ENCODE measurements around the gene ODF2L.

ODF2L gene, protein sequence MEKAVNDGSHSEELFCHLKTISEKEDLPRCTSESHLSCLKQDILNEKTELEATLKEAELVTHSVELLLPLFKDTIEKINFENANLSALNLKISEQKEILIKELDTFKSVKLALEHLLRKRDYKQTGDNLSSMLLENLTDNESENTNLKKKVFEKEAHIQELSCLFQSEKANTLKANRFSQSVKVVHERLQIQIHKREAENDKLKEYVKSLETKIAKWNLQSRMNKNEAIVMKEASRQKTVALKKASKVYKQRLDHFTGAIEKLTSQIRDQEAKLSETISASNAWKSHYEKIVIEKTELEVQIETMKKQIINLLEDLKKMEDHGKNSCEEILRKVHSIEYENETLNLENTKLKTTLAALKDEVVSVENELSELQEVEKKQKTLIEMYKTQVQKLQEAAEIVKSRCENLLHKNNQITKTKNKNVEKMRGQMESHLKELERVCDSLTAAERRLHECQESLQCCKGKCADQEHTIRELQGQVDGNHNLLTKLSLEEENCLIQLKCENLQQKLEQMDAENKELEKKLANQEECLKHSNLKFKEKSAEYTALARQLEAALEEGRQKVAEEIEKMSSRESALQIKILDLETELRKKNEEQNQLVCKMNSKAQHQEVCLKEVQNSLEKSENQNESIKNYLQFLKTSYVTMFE

DNA sequence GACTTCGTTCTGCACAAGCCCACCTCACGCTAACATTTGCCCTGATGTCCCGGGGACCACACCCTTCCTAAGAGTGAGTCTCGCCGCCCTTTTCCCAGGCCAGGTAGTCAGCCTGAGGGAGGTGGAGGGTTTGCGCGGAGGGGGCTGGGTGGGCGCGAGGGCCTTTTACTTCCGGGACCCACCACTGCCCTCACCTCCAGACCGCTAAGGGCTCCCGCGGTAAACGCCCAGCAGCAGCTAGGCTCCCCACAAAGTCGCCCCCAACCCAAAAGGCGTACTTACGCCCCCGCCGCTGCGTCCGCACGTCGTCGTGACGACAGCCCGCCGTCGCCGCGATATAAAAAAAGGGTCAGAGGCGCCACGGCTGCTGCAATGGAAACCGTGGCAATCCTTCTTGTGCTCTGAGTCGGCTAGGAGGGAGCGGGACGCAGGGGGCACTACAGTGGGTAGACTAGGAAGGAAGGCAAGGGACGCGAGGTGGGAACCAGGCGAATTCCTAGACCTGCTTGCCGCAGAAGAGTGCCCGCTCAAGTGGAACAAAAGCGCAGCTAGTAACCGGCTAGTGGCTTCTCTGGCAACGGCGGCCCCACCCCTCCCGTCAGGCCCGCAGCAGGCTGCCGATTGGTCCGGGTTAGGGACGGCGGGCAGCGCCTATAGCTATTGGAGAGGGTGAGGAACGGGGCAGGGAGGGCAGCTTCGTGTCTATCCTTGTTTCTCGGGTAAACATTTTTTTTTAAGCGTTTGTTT, at the start of gene ODF2L:
ODF2L (minus strand) TSS at position 573 of the 747 bp plus-strand sequence. CDS start 9,296 bp downstream, outside the sequence.
- peak; percentile 86 to 91 for DNase-seq (ENCODE audit: low read depth in 2 of 2)
- peak within 1 kb of the TSS; percentile 76 to 96 for H3K4me3 ChIP-seq (replicated peaks in 1 of 2; ENCODE audit: low read depth in 2 of 2, low read length in 2 of 2)
- TF ChIP-seq, protein P1, sequence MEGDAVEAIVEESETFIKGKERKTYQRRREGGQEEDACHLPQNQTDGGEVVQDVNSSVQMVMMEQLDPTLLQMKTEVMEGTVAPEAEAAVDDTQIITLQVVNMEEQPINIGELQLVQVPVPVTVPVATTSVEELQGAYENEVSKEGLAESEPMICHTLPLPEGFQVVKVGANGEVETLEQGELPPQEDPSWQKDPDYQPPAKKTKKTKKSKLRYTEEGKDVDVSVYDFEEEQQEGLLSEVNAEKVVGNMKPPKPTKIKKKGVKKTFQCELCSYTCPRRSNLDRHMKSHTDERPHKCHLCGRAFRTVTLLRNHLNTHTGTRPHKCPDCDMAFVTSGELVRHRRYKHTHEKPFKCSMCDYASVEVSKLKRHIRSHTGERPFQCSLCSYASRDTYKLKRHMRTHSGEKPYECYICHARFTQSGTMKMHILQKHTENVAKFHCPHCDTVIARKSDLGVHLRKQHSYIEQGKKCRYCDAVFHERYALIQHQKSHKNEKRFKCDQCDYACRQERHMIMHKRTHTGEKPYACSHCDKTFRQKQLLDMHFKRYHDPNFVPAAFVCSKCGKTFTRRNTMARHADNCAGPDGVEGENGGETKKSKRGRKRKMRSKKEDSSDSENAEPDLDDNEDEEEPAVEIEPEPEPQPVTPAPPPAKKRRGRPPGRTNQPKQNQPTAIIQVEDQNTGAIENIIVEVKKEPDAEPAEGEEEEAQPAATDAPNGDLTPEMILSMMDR (IDR thresholded peaks at IDR 0.05; ENCODE audit: low read depth, low read length) = no peak

DNA sequence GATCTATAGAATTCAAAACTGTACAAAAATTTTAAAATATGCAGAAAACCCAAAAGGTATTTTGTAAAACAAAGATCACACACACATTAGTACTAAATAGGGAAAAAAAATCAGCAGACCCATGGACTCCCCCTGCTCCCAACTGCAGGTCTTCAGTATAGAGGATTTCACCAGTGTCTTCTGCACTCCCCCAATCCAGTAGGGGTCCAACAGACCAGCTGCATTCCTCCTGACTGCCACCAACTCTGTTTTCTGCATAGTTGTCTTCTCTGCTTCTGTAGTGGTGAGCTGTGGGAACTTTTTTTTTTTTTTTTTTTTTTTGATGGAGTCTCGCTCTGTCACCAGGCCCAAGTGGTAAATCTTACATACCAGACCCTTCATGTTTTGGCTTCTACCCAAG, 49.8 kb upstream of the ODF2L start:
- no peak overlapping the region for H3K4me3 ChIP-seq (replicated peaks in 1 of 2; ENCODE audit: low read depth in 2 of 2, low read length in 2 of 2)
- TF ChIP-seq, protein P1 (IDR thresholded peaks at IDR 0.05; ENCODE audit: low read depth, low read length) = no peak
- no peak for DNase-seq (ENCODE audit: low read depth in 2 of 2)

DNA sequence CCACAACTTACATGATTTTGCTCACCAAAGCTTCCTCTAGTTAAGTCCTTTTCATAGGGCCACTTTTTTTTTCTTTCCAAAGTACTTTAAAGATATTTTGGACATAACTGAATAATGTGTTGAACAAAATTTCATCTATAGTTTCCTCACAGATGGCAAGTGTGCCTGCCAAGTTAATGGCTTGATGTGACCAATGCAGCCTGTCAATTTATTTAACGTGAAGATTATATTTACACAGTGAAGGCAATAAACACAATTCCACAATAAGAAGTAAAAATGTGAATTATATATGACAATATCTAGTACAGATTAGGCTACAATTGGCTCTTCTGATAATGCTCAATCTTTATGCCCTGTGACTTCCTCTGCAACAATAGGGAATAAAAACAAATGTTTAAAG, 45.9 kb upstream of the ODF2L start:
- no peak overlapping the region for H3K4me3 ChIP-seq (replicated peaks in 1 of 2; ENCODE audit: low read depth in 2 of 2, low read length in 2 of 2)
- TF ChIP-seq, protein P1 (IDR thresholded peaks at IDR 0.05; ENCODE audit: low read depth, low read length) = no peak
- DNase-seq (ENCODE audit: low read depth in 2 of 2) = no peak

DNA sequence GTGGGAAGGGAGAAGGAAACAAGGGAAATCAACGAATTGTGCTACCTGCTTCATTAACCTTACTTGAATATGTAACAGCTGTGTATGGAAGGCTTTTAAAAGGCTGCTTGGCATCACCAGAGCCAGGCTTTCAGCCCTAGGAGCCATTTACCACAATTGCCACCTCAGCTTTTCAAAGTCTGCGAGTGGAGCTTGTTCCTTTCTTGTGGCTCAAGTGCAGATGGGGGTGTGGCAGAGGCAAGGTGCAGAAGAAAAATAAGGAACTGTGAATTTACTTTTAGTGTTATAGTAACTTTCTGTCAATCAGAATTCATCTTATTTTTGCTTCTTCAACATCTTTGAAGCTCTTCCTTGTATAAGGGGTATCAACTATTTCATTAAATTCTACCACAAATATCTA, 45.5 kb upstream of the ODF2L start:
- TF ChIP-seq, protein P1 (IDR thresholded peaks at IDR 0.05; ENCODE audit: low read depth, low read length) = no peak
- no peak overlapping the region for H3K4me3 ChIP-seq (replicated peaks in 1 of 2; ENCODE audit: low read depth in 2 of 2, low read length in 2 of 2)
- no peak for DNase-seq (ENCODE audit: low read depth in 2 of 2)

DNA sequence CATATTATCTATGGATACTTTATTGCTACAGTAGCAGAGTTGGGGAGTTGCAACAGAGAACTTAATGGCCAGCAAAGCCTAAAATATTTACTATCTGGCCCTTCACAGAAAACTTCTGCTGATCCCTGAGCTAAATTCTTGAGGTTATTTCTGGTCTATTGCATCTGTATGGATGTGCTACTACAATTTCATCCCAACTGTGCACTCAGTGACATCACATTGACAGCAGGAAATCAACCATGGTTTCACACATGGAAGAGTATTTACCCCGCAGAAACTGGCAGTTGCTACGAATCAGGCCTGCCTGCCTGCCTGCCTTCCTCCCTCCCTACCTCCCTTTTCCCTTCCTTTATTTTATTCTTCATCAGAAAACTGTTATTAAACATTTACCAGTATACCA, 39.9 kb upstream of the ODF2L start:
- H3K4me3 ChIP-seq (replicated peaks in 1 of 2; ENCODE audit: low read depth in 2 of 2, low read length in 2 of 2) = no peak overlapping the region
- no peak for DNase-seq (ENCODE audit: low read depth in 2 of 2)
- TF ChIP-seq, protein P1 (IDR thresholded peaks at IDR 0.05; ENCODE audit: low read depth, low read length) = no peak

DNA sequence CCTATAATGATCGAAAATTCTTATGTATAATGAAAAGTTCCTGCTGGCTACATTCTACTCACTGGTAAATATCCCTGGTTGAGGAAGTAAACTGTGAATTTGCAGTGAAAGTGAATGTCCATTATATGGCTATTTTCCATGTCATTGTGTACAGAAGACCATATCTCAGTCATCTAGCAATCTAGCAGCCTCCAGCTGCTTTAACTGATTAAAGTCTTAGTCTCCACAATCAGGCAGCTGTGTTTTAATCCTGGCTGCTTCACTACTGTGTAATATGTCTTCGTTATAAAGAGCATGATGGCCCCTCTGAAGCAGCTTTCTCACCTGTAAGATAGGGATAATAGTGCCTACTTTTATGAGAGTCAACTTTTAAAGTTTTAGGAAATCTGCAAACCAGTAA, 39.2 kb upstream of the ODF2L start:
- no peak for DNase-seq (ENCODE audit: low read depth in 2 of 2)
- TF ChIP-seq, protein P1 (IDR thresholded peaks at IDR 0.05; ENCODE audit: low read depth, low read length) = no peak
- H3K4me3 ChIP-seq (replicated peaks in 1 of 2; ENCODE audit: low read depth in 2 of 2, low read length in 2 of 2) = no peak overlapping the region
